Activated CD4-positive, alpha-beta T cell treated with anti-CD3 and anti-CD28 coated beads for 4 hours (primary cell): ENCODE measurements around the gene C1orf232.

ENCODE experiments used
- DNase-seq, 2 donors: peaks; one replicate each; pipeline ENCODE4 v3.0.0-alpha.2; 2020

C1orf232 gene

GRCh38 chr1:26122988-26123973 lies 45.5 kb downstream of the C1orf232 start:
- peak in 1 of 2 donors; percentile 8 for DNase-seq

- DNase-seq, result no peak
Observed at GRCh38 chr1:26121854-26122773, 46.6 kb downstream of the C1orf232 start.

- DNase-seq, result no peak
Observed at GRCh38 chr1:26119892-26120608, 48.7 kb downstream of the C1orf232 start.

GRCh38 chr1:26114165-26114927 lies 54.4 kb downstream of the C1orf232 start:
- no peak for DNase-seq
